ENCODE data around the gene DHRSX.
"Not testable (repeated sequence)": the region's sequence is repeated elsewhere in the genome, so short reads cannot be mapped to it uniquely, and the experiment has no call there.

The DHRSX gene

GRCh38 chrX:2495595-2495994, 5.2 kb downstream of the DHRSX start:
- DNase-seq = no peak

- DNase-seq = no peak
Observed at GRCh38 chrX:2492531-2493218, 8.1 kb downstream of the DHRSX start.

- DNase-seq = no peak
Observed at GRCh38 chrX:2490634-2491033, 10.1 kb downstream of the DHRSX start.

- DNase-seq = no peak
Observed at GRCh38 chrX:2489446-2490445, 11.0 kb downstream of the DHRSX start.

- DNase-seq = no peak
Observed at GRCh38 chrX:2488621-2489285, 12.0 kb downstream of the DHRSX start.

GRCh38 chrX:2487366-2487765, 13.4 kb downstream of the DHRSX start:
- no peak for DNase-seq

GRCh38 chrX:2486476-2487133, 14.2 kb downstream of the DHRSX start:
- DNase-seq = no peak

- DNase-seq = no peak
Observed at GRCh38 chrX:2485789-2486345, 14.9 kb downstream of the DHRSX start.

- no peak for DNase-seq
Observed at GRCh38 chrX:2484721-2485648, 15.8 kb downstream of the DHRSX start.

GRCh38 chrX:2484256-2484655, 16.5 kb downstream of the DHRSX start:
- no peak for DNase-seq

- no peak for DNase-seq
Observed at GRCh38 chrX:2483398-2484060, 17.2 kb downstream of the DHRSX start.

- not testable (repeated sequence) for DNase-seq
Observed at GRCh38 chrX:2481597-2481996, 19.2 kb downstream of the DHRSX start.

- DNase-seq = not testable (repeated sequence)
Observed at GRCh38 chrX:2479982-2480381, 20.8 kb downstream of the DHRSX start.

- DNase-seq = no peak
Observed at GRCh38 chrX:2479420-2479780, 21.4 kb downstream of the DHRSX start.

GRCh38 chrX:2478546-2479419, 22.0 kb downstream of the DHRSX start:
- no peak for DNase-seq

- not testable (repeated sequence) for DNase-seq
Observed at GRCh38 chrX:2477313-2477712, 23.5 kb downstream of the DHRSX start.

- DNase-seq = no peak
Observed at GRCh38 chrX:2474963-2475726, 25.6 kb downstream of the DHRSX start.

GRCh38 chrX:2474280-2474962, 26.4 kb downstream of the DHRSX start:
- DNase-seq = no peak
